Measurements from ENCODE around the gene FITM1. TPM values are rescaled to one million over a fixed set of nuclear protein-coding genes. Genes with fewer than 3 reads are reported as not detected.
A peak's percentile ranks its signal among the peaks of the same experiment; 100 is the strongest.

Gene FITM1
- total RNA-seq, 2 donors from 2014 or later = 1.0 TPM

DNA sequence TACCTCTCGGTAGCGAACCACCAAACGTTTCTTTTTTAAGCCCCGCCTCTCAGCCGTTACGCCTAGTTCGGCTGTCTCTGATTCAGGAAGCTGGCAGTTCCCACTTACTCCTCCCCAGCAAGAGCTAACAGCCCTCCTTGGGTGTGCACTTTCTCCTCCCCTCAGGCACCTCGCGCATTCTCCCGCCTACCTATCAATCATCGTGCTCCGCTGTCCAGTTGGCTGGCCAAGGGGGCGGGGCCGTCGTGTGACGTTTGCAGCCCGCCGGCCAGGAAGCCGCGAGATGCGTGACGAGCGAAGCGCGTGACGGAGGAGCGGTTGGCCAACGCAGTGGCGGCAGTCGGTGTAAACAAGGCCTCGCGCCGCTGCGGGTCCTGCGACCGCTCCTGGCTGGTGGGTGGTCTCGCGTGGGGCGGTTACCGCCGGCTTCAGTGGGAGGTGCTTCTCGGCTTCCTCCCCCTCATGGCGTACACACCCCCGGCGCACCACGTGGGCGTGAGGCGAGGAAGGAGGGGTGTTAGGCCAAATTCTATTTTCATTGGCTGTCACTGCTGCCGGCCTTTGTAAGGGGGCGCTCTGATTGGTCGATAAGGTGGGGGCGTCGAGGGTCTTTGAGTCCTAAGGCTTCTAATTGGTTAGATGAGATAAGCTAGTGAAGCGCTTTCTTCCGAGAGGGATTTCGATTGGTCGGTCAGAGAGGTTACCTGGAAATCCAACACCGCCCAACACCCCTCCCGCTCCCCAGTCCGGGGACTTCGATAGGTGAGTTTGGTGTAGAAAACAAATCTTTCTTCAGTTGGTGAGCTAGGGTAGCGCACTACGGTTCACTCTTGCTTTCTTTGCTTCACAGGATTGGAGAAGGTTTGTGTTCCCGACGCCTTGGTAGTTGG lies 15.7 kb upstream of the FITM1 start, which contains the start of the genes DCAF11 and NRL:
Gene DCAF11, plus strand, starts transcription at position 246 of the 890 bp plus-strand sequence. CDS start 818 bp downstream, outside the sequence.
Gene NRL, minus strand, starts transcription at position 418 of the 890 bp plus-strand sequence. CDS start 32,101 bp downstream, outside the sequence.
- ATAC-seq = peak; percentile 80
- DNase-seq = peak; percentile 98 to 100
- intact Hi-C loops (cut with DNase I, micrococcal nuclease) = no loop called here

DNA sequence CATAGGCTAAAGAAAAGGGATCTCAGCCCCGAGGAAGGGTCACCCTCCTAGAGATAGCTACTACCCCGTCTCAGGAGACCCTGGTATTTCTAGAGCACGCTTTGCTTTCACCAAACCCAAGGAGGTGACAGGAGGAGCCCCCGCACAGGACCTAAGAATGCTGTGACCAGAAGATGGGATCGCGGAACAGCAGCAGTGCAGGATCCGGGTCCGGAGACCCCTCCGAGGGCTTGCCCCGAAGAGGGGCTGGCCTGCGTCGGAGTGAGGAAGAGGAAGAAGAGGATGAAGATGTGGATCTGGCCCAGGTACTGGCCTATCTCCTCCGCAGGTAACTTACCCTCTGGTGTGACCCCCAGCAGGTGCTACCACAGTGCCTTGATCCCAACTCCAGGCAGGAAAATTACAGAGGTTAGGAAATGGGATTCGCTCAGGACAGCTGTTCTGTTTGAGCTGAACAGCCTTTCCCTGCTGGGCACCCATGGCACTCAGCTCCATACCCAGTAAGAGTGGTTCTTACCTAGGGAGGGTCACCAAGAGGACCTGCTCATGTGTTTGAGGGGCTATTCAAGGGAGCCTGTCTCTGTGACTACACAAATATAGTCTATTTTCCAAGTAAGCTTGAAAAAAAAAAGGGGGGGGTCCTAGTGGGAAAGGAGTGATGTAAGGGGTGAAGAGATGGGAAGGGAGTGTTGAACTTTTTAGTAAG lies 14.9 kb upstream of the FITM1 start:
- intact Hi-C loops (cut with DNase I, micrococcal nuclease) = no loop called here

DNA sequence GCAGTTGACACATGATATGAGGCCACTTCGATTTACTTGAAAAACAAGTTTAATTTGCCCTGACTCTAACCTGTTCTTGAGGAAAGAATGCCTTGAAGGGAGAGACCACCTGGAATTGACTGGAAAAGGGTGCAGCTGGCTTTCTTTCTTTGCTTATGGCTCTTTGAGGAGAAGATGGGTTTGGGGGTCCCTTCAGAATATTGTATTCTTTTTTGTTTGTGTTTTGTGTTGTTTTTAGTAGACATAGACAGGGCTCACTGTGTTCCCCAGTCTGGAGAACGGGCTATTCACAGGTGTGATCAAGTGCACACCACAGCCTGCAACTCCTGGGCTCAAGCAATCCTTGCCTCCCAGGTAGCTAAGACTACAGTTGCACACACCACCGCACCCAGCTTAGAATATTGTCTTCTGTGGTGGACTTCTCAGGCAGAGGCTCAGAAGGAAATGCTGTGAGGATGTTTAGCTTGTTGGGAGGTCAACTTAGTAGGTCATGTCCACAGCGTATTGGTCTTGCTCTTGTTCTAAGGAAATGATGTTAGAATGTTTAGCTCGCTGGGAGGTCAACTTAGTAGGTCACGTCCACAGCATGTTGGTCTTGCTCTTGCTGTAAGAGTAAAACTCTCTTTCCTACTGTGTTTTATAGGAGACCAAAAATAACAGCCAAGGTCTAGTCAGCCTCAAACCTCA lies 14.2 kb upstream of the FITM1 start:
- DNase-seq = no peak
- ATAC-seq = no peak
- intact Hi-C loops (cut with DNase I, micrococcal nuclease) = no loop called here

More for the DNA sequence above, 14.9 kb upstream of the FITM1 start:
- ATAC-seq (no peak), DNase-seq (peak in 1 of 2 donors; percentile 31)

- intact Hi-C loops (cut with DNase I, micrococcal nuclease) = no loop called here
- DNase-seq = no peak
- no peak for ATAC-seq
These were observed 13.3 kb upstream of the FITM1 start for GRCh38 chr14:24117179-24117578.

GRCh38 chr14:24119691-24120090 lies 10.8 kb upstream of the FITM1 start:
- DNase-seq (no peak), ATAC-seq (no peak)
- intact Hi-C loops (cut with DNase I, micrococcal nuclease) = no loop called here

GRCh38 chr14:24121210-24121609 lies 9.2 kb upstream of the FITM1 start:
- ATAC-seq = no peak
- intact Hi-C loops (cut with DNase I, micrococcal nuclease) = no loop called here

GRCh38 chr14:24122416-24122815 lies 8.0 kb upstream of the FITM1 start:
- no peak for ATAC-seq
- no peak for DNase-seq
- intact Hi-C loops (cut with DNase I, micrococcal nuclease) = no loop called here

More at GRCh38 chr14:24121210-24121609, 9.2 kb upstream of the FITM1 start:
- no peak for DNase-seq

DNA sequence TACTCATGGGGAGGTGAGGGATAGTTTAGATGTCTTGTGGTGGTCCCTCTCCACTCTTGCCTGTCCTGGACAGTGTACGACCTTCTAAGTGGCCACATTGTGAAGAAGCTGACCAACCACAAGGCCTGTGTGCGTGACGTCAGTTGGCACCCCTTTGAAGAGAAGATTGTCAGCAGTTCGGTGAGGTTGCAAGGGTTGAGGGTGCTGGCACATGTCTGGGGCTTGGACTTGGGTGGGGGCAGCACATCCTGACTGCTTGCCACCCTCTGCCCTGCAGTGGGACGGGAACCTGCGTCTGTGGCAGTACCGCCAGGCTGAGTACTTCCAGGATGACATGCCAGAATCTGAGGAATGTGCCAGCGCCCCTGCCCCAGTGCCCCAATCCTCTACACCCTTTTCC lies 7.6 kb upstream of the FITM1 start:
- intact Hi-C loops (cut with DNase I, micrococcal nuclease) = no loop called here
- ATAC-seq = no peak

GRCh38 chr14:24123424-24124417 lies 6.7 kb upstream of the FITM1 start:
- DNase-seq (no peak), ATAC-seq (peak; percentile 21)
- intact Hi-C loops (cut with DNase I, micrococcal nuclease) = no loop called here

More for the DNA sequence above, 7.6 kb upstream of the FITM1 start:
- DNase-seq = no peak

GRCh38 chr14:24126939-24127338 lies 3.5 kb upstream of the FITM1 start:
- no peak for DNase-seq
- intact Hi-C loops (cut with DNase I, micrococcal nuclease) = no loop called here
- ATAC-seq = no peak

- intact Hi-C loops (cut with DNase I, micrococcal nuclease) = no loop called here
- DNase-seq = no peak
- ATAC-seq = no peak
These were observed 2.8 kb upstream of the FITM1 start for GRCh38 chr14:24127673-24128072.

DNA sequence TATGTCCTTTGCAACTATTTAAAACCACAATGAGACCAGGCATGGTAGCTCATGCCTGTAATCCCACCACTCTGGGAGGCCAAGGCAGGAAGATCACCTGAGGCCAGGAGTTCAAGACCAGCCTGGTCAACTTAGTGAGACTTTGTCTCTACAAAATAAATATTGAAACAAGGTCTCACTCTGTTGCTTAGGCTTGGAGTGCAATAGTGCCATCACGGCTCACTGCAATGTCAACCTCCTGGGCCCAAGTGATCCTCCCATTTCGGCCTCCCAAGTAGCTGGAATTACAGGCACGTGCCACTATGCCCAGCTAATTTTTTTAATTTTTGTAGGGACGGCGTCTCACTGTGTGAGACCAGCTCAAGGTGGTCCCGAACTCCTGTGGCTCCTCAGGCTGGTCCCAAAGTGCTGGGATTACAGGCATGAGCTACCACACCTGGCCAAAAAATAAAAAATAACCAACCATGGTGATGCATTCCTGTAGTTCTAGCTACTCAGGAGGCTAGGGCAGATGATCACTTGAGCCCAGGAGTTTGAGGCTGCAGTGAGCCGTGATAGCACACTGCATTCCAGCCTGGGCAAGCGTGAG lies 955 bp upstream of the FITM1 start:
- intact Hi-C loops (cut with DNase I, micrococcal nuclease) = no loop called here

GRCh38 chr14:24130717-24131548 lies 474 bp downstream of the FITM1 start:
- intact Hi-C loops (cut with DNase I, micrococcal nuclease) = no loop called here
- ATAC-seq (no peak), DNase-seq (no peak)

More for the DNA sequence above, 955 bp upstream of the FITM1 start:
- no peak for ATAC-seq
- no peak for DNase-seq

GRCh38 chr14:24131549-24131966 lies 1.1 kb downstream of the FITM1 start:
- no peak for ATAC-seq
- intact Hi-C loops (cut with DNase I, micrococcal nuclease) = no loop called here
- no peak for DNase-seq

- ATAC-seq (no peak), DNase-seq (peak in 1 of 2 donors; percentile 24)
- intact Hi-C loops (cut with DNase I, micrococcal nuclease) = no loop called here
These were observed 1.7 kb downstream of the FITM1 start for GRCh38 chr14:24132061-24132685.

- no peak for ATAC-seq
- intact Hi-C loops (cut with DNase I, micrococcal nuclease) = no loop called here
- DNase-seq = no peak
These were observed 2.5 kb downstream of the FITM1 start for GRCh38 chr14:24132976-24133375.

Data from left colon (tissue), 2 donors.